HG03097 (cell line): ENCODE measurements around the gene MKNK2.

Source experiments
- ATAC-seq: cut with Tn5 transposase; IDR thresholded peaks from one replicate; pipeline ENCODE4 v1.9.1; 2021; ENCODE audit not compliant: unreplicated experiment, low FRiP score

The MKNK2 gene

DNA sequence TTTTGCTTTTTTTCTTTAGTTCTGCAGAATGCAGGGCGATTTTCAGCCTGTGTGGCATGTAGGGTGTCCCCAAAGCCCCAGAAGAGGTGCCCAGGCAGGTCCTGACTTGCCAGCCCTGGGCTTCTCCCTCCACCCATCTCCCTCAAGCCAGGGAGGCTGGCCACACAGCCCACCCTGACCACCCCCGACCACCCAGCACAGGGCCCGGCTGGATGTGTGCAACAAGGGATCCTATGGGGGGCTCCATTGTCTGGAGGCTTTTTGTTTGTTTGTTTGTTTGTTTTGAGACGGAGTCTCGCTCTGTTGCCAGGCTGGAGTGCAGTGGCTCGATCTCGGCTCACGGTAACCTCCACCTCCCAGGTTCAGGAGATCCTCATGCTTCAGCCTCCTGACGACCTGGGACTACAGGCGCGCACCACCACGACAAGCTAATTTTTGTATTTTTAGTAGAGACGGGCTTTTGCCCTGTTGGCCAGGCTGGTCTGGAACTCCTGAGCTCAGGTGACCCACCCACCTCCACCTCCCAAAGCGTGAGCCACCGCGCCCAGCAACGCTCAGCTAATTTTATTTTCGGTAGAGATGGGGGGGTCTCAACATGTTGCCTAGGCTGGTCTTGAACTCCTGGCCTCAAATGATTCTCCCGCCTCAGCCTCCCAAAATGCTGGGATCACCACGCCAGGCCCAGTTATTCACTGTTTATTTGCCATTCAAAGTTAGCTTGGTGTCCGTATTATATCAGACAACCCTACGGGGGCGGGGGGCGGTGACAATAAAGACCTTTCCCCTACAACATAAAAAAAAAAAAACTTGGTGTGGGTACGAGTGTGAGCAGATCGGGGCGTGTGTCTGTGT, 7.8 kb upstream of the MKNK2 start:
- no peak for ATAC-seq

DNA sequence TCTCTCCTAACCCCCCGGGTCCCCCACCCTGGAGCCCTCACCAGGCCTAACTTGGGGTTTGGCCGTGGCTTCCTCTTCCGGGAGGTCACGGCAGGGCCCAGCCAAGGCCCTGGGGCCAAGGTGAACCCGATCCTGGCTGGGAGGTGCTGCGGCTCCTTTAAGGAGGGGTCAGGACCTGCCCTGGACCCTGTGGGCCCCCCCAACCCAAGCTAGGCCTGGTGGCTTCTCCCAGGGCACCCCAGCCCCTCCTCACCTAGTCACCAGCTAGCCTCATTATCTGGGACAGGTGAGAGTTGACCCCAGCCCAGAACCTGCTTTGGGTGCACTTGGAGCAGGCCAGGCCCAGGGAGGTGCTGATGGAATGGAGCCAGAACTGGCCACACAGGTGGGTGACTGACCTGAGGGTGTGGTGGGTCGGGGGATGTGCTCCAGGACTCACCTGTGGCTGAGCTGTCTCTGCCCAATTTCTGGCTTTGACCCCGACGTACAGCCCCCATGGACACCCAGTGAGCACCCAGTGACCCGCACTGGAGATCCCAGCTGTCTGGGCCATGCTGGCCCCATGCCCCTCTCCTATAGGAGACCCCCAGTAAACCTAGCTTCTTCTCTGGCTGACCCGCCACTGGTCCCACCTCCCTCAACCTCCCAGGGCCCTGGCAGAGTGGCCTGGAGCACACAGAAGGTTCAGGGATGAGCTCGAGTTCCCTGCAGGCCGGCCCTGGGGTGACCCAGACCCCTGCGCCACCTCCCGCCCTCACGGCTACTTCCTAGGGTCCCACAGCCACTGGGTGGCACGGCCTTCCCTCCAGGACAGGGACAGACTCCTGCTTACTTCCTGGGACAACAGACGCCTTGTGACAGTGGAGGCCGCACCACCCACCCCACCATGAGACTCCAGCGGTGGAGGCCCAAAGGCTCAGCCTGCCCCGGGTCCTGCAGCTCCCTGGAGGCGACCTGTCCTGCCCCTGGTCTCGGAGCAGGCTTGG, 6.7 kb upstream of the MKNK2 start:
- no peak for ATAC-seq

DNA sequence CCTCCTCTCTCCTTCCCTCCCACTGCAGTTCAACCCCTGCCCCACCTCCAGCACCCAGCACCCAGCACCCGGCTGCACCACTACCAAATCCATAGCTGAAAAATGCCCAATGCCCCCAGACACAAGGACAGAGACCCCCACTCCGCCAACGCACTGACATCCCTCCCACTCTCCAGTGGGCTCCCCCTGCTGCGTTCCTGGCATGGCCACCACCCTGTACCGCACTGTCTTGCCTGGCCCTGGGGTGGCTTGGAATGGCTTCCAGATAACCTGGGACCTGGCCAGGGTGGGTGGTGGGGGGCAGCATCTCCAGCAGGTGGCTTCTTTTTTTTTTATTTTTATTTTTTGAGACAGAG, 5.8 kb upstream of the MKNK2 start:
- no peak for ATAC-seq

DNA sequence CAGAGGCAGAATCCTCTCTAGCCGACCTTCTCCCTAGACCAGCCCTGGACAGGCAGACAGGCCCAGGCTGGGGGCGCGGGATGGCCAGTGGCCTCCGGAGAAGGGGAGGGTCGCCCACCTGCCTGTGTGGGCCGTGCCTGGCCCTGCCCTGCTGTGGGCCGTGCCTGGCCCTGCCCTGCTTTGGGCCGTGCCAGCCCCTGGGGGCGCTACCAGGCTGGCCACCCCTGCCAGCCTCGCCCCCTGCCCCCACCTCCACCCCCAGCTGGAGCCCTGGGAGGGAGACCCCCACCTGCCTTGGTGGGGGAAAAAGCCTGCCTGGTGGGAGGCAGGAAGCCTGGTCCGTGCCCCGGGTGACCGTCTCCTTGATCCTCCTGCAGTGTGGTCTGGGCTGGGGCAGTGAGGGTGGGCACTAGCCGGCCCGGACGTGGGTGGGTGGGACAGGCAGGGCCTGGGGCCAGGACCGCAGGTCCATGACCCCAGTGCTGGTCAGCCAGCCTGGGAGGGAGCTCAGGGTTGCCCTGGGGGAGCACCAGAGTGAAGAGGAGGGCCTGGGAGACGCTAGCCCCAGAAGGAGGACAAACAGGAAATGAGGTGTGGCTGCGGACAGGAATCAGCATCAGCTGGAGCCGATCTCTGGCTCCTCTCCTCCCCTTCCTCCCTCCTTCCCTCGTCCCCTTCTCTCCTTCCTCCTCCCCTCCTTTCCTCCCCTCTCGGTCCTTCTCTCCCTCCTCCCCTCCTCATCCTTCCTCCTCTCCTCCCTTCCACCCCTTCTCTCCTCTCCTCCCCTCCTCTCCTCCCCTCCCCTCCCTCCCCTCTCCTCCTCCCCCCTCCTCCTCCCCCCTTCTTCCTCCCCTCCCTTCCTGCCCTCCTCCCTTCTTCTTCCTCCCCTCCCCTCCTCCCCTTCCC, 5.1 kb upstream of the MKNK2 start:
- no peak for ATAC-seq

DNA sequence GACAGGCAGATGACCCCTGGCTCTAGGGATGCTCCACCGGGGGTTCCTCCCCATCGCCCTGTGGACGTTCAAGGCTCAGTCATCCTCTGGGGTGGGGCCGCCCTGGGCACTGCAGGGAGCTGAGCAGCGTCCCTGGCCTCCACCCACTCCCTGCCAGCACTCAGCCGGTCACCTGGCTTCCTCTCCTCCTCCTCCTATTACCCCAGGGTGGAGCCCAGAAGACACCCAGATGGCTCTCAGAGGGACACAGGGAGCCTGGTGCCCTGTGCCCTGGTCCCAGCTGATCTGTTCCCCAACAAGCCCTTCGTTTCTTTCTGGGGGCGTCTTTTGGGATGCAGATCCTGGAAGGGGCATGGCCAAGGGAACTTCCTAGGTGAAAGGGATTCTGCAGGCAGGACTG, 3.7 kb upstream of the MKNK2 start:
- no peak for ATAC-seq

DNA sequence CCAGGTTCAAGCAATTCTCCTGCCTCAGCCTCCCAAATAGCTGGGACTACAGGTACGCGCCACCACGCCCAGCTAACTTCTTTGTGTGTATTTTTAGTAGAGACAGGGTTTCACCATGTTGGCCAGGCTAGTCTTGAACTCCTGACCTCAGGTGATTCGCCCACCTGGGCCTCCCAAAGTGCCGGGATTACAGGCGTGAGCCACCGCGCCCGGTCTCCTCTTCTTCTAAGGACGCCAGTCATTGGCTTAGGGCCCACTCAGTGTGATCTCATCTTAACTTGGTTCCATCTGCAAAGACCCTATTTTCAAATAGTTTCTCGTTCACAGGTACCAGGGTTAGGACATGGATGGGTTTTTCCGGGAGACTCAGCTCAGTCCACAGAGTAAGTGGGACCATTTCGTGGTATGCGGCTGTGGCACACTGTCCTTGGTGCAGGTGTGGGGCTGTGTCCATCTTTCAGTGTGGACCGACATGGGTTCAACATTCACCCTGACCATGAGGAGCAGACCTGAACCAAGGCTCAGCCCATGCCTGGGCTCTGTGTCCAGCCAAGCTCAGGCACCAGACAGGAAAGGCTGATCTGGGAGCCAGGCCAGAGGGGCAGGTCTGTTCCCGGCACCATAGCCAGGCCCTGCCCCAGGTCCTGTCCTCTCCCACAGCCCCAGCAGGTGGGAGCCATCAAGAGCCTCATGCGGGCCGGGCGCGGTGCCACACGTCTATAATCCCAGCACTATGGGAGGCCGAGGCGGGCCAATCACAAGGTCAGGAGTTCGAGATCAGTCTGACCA, 2.8 kb upstream of the MKNK2 start:
- no peak for ATAC-seq

DNA sequence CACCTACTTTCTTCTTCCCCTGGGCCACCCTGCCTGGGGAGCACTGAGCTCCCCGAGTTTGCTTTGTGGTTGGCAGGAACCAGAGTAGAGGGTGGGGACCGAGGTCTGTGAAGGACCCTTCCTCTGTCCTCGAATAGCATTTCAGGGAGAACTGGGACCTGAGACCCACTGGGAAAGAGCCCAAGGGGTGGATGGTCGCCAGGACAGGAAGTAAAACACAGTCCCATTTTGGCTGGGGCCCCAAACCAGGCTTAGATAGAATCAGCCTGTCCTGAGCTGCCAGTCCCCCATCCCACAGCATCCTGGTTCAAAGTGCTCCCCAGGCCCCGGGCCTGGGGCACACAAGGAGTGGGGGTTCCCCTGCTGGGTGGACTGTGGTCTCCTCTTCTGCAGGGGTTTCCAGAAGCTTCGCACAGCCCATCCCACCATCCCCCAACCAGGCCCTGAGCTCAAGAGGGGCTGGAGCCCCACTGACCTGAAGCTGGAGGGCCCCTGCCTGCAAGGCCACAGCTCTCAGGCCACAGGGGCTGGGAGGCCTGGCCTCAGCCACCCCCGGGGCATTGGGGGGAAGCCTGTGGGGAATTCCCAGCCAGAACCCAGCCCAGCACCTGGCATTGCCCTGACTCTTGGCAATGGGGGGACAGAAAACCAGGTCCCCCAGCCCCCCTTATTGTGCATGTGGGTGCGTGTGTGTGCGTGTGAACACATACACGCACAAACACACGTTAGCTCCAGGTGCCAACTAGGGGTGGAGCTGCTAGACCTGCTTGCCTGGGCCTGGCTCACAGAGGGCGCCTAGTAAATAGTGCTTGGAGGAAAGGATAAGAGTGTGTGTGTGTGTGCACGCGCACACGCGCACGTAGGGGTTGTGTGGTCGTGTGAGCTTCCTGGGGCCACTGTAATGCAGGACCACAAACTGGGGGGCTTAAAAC, 995 bp upstream of the MKNK2 start:
- ATAC-seq = peak; percentile 15

DNA sequence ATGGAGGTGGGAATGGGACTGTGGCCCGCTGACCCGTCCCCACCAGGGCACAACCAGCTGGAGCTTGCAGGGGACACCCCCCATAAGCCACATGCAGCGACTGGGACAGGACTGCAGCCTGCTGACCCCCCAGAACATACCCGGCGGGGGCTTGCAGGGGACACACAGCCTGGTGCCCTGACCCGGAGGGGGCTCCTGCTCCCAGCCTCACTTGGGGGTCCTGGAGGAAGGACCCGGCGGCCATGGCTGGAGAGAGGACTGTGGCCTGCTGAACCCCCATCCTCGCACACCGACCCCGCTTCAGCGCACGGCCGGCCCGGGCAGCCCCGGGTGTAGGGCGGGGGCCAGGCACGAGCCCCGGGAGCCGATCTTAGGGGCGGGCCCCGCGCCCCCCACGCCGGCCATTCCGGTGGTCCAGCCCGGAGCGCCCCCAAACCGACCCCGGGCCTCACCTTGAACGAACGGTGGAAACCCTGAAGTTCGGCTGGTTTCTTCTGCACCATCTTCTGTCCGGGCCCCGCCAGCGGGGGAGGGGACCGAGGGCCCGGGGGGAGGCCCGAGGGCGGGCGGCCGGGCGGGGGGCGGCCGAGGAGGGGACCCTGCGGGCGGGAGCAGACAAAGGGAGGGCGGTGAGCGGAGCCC, 574 bp downstream of the MKNK2 start:
- peak; percentile 7 for ATAC-seq

DNA sequence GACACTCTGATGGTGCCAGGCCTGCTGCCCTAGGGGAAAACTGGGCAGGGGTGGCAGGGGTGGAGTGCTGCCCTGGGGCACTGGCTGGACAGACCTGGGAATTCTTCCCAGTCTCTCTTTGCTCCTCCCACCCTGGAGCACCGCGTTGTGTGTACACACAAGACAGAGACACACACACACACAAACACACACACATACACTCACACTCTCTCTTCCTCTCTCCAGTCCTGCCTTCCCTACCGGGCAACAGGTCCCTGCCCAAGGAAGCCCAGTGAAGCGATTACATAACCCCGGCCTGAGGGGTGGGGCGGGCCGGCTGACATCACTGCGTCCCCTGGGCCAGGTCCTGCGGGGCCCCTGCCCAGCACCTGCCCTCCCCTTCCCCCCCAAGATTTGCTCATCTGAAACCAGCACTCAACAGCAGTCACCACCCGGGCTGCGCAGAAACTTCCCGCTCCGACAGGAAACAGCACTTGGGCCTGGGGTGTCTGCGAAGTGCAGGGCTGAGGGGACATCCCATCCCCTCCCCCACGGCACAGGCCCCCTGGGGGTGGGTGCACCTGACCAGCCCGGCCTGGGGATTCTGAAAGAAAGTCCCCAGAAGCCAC, 1.2 kb downstream of the MKNK2 start:
- peak; percentile 8 for ATAC-seq

DNA sequence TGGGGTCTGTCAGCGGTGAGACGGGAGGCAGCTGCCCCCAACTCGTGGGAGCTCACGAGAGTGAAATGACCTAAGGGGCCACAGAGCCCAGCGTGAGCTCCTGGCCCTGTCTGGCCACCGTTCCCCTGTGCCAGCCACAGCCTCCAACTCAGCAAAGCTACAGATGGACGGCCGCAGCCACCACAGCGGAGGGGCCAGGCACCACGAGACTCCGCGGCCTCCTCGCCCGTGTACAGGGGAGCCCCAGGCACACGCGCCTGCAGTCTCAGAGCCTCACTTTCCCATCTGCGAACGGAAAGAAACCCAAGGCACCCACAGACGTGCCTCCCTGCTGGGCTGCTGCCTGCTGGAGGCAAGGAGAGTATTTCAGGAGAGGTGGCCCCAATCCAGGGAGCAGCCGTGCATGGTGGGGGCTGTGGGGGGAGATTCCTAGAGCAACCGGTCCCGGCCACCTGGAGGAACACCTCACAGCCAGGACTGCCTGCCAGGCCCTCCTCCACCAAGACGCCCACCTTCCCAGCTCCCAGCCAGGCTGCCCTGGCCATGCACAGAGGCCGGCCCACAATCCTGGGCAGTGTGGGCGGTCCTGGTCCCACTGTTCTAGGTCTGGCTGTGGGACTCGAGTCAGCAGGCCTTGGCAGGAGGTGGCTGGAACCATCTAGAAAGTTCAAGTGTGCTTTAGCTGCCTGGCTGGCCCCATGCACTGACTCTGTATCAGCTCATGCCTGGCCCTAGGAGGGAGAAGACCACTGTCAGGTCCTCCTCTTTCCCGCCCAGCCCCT, 1.9 kb downstream of the MKNK2 start:
- no peak for ATAC-seq

DNA sequence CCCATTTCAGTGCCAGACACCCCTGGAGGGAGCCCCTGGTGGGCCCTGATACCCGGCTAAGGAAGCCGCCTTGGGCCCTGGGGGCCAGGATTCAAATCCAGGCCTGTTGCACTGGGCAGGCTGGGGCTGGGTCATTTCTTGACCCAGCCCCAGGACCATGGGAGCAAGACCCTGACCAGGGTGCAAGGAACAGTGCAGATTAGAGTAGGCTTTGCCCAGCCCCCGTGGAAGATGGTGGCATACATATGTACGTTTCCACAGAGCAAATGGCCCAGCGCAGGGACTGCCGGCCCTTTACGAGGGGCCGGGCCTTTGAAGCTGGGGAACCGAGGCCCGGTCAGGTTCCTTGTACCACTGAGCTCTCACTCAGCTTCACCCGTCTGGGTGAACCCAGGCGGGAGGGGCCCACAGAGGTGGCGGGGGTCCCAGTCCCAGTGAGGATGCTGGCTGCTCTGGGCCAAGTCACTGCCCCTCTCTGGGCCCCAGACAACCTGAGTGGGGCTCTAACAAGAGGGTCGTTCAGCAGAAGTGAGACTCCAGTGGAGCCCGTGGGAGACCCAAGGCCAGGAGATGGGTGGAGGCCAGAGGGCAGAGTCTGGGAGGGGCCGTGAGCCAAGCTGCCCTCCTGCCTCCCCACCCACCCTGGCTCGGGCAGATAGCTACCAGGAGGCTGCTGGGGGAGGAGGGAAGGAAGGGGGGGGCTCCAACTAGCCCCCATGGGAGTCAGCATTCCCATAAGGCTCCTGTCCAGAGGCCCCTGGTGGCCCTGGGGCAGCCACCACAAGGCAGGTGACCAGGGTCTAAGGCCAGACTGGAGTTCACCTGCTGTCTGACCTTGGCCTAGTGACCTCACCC, 2.7 kb downstream of the MKNK2 start:
- ATAC-seq = no peak

DNA sequence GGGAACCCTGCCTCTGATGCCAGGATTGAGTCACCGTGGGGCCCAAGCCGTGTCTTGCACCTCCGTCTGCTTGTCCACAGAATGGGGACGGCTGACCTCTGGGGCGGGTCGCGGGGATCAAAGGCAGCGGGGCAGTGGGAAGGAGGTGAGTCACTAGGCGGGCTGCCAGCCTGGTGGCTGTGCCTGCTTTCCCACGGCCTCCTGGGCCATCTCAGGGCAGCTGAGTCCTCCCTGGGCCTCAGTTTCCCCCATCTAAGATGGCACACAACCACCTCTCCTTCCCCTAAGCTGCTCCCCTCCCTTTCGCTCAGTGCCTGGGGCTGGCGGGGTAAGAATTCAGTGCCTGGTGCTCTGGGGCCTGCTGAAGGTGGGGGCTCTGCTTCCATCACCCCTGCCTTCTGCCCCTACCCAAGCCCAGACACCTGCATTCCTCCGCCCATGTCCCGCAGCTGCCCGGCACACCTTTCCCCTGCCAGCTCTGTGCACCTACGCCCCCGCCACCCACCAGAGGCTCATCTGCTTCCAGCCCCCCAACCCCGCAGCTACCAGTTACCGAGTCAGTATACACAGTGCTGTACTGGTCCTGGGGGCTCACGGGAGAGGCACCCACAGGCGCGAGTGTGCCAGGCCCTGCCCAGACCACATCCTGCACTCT, 3.5 kb downstream of the MKNK2 start:
- no peak for ATAC-seq

DNA sequence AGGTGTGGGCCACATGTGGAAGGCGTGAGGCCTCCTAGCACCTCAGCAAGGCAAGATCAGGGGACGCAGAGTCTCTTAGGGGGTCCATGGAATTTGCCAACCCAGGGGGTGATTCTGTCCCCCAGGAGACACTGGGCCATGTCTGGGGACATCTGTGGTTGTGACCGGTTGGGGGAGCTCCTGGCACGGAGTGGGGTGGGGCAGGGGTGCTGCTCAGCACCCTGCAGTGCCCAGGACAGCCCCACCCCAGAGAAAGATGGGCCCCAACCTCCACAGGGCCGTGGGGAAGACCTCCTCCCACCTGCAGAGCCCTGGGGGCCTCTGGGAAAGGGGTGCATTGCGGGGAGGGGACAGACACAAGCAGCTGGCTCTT, 4.0 kb downstream of the MKNK2 start:
- ATAC-seq = no peak

DNA sequence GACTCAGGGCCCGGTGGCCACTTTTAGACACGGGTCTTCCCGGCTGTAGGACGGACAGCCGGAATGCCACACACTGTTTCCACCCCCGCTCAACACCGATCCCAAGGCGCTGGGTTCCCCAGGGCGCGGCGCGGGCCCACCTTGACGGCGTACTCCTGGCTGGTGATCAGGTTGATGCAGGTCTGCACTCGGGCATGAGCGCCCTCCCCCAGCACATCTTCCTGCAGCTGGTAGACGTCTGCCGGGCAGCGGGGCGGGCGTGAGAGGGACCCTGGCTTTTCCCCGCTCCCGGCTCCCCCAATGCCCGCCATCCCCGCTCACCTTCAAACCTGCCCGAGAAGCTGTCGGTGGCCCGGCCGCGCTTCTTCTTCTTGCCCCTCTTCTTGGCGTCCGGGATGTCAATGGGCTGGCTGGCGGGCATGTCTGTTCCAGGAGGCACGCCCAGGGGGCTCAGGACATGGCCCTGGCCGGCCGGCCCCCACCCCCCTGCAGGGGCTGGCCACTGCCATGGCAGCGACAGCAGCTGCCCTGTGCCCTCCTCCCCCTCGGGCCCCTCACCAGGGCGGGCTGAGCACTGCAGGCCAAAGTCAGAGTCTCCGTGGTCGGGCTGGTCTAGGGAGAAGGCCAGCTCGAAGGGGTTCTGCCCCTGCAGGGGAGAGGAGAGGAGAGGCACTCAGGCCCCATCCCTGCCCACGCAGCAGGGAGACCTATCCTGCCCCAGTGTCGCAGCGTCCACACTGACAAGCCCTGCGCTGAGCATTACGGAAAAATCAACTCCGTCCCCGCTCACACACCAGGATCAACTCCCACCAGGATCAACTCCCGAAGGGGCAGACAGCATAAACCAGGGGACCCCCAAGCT, 4.8 kb downstream of the MKNK2 start:
- no peak for ATAC-seq

DNA sequence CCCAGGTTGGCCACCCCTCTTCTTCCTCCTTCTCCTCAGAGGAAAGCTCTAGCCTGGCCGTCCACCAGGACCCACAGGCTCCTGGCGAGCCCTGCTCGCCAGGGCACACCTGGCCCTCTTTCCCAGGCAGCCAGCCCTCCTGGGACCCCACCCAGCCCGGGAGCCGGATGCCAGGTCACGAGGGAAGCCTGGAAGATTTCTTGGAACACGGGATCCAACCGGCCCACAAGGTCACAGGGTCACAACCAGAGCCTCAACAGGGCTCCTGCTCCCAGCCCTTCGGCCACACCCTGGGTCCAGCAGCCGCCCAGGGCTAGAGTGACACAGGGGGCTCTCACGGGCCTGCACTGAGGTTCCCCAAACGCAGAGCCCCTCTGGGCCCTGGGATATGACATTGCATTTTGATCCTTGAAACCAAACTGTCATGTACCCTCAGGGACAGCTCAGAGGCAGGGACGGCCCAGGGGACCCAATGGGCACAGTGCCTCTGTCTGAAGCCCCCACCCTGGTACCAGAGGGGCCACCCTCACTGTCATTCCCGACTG, 5.5 kb downstream of the MKNK2 start:
- no peak for ATAC-seq
